Activated T-helper 1 cell treated with Interleukin-2 at 50 U/mL for 16 hours (primary cell): ENCODE results near the gene CITED4.

ENCODE experiments used
- DNase-seq: peaks from one replicate; pipeline ENCODE4 v3.0.0-alpha.2; 2020; ENCODE audit warnings: low read depth

The CITED4 gene

DNA sequence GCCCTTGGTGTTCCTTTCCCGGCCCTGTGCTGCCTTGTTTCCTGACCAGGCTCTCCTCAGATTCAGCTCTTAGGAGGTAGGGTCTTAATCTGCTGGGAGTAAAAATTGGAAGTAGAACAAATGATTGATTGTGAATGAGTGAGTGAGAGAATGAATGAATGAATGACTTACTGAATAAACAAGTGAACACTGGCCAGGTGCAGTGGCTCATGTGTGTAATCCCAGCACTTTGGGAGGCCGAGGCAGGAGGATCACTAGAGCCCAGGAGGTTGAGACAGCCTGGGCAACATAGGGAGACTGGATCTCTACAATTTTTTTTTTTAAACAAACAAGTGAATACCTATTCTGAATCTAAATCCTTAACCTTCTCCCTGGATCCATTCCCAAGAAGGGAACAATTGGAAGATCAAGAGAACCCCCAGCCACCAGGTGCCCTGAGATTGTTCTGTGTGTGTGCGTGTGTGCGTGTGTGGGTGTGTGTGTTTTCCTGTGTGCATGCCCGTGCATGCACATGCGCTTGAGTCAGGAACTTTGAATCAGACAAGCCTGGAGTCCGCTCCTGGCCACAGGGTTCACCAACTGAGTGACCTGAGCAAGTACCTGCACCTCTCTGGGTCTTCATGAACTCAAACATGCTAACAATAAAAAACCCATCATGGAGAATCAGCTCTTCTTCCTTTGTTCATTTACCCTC, 24.3 kb upstream of the CITED4 start:
- DNase-seq, result no peak

DNA sequence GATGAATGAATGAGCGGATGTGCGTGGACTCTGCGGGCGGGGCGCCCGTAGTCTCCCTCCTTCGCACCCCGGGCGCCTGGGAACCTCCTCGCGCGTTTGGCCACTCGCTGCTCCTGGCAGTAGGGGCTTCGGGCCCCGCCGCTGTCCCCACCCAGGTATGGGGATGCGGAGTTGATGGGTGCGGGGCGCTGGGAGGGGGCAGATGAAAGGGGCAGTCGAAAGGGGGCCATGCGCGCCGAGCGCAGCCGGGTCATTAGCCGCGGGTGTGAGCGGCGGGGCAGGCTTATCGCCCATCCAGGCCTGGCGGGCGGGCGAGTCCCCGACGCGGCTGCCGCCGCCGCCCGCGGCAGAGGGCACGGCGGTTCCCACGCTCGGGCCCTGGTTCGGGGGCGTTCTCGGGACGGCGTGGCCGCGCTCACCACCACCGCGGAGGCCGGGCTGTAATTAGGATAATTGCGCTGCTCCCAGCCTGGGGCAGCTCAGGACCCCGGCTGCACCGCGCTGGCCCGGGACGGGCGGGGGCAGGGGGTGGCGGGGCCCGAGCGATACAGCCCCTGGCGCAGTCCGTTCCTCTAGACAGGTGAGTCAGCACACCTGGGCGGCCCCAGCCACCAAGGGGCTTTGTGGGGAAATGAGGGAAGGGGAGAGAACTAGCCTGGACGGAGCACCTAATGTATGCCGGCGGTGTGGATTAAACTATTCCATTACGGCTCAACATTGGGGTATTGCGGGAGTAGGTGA, 22.1 kb upstream of the CITED4 start:
- no peak for DNase-seq

DNA sequence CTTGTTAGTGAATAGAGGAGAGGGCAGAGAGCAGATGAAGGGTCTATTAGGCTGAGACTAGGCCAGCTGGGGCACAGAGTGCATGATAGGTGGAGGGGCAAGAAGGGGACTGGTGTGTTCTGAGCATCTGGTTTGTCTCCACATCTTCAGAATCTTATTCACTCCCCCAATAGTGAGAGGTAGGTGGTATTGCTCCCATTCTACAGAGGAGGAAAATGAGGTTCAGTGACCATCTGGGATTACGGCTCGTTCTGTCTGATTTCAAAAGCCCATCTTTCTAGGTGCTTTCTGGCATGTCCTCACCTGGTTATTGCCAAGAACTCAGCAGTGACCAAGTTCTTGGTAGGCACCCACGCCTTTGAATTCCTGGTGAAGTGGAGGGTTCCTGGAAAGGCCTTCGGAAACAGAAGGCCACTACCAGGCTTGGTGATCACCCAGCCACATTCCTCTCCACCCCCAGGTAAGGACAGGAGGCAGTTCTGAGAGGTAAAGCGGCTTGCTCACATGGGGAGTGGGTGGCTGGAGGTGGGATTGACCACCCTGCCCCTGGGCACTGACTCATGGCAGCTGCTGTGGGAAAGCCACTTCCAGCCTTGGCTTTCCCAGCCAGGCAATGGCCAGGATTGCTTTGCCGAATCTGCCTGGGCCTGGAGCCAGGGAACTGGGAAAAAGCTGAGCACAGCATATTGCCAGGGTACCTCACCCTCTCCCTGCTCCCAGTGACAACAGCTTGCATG, 18.8 kb upstream of the CITED4 start:
- no peak for DNase-seq

DNA sequence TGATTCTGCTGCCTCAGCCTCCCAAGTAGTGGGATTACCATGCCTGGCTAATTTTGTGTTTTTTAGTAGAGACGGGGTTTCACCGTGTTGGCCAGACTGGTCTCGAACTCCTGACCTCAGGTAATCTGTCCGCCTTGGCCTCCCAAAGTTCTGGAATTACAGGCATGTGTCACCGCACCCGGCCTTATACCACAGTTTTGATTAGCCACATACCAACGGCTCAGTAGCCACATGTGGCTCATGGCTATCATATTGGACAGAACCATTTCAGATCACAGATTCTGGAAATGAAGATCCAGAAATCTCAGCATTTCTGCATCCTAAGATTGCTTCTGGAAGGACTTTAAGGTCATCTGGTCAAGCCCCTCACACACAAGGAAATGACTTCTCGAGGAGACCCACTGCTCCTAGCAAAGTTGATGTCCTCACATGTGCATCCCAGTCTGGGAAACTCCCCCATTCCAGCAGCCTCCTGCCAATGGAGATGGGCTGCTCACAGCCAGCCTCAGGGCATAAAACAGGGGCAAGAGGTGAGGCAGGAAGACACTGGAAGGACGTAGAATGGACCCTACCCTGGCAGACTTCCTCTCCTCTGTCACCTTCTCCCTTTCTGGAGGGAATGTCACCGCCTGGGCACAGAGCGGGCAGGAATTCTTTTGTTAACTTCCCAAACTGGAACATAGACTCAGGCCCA, 17.5 kb upstream of the CITED4 start:
- DNase-seq, result no peak

DNA sequence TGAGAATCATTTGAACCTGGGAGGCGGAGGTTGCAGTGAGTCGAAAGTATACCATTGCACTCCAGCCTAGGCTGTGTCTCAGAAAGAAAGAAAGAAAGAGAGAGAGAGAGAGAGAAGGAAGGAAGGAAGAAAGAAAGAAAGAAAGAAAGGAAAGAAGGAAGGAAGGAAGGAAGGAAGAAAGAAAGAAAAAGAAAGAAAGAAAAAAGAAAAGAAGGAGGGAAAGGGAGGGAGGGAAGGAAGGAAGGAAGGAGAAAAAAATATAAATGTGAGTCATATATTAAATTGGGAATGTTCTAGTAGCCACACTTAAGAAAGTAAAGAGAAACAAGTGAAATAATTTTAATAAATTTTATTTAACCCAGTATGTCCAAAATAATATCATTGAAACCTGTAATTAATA, 16.7 kb upstream of the CITED4 start:
- no peak for DNase-seq

DNA sequence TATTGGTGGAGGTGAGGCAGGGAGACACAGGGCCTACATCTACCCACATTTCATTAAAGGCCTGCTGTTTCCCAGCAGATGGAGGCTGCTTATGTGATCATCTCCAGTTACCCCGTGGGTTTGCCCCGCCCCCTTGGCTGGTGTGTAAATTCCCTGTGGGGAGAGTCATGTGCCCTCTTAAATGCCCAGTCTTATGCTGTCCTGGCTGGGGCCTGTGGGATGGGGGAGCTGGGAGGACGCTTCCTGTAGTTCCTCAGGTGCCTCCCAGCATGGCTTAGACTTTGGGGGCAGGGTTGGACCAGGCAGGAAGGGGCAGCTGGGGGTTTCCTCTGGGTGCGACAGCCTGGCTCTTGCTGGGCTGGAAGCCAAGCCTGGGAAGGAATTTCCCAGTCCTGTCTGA, 15.5 kb upstream of the CITED4 start:
- DNase-seq, result no peak

DNA sequence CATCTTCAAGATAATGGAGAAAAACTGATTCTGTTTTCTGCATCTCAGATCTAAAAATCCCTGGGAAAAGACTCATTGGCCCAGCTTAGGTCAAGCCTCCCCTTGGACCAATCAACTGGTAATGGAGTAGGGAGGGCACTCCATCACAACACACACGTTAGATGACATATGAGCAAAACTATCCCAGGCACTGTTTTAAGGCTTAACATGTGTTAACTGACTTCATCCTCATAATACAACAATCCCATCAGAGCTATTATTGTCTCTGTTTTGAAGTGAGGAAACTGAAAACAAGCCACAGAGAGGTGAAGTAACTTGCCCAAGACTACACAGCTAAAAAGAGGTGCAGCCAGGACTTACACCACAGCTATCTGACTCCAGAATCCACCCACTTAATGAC, 14.7 kb upstream of the CITED4 start:
- DNase-seq, result no peak

DNA sequence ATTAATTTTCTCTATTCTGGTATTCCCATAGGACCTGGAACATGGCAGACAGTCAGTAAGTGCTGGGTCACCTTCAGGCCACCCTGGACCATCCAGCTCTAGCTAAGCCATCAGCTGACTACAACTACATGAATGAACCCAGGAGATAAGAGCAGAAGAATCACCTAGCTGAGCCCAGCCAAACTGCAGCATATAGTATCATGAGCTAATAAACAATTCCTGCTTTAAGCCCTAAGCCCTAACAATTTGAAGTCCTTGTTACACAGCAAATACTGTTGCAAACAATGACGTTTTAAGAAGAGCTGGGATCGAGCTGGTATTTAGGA, 14.2 kb upstream of the CITED4 start:
- DNase-seq, result no peak

DNA sequence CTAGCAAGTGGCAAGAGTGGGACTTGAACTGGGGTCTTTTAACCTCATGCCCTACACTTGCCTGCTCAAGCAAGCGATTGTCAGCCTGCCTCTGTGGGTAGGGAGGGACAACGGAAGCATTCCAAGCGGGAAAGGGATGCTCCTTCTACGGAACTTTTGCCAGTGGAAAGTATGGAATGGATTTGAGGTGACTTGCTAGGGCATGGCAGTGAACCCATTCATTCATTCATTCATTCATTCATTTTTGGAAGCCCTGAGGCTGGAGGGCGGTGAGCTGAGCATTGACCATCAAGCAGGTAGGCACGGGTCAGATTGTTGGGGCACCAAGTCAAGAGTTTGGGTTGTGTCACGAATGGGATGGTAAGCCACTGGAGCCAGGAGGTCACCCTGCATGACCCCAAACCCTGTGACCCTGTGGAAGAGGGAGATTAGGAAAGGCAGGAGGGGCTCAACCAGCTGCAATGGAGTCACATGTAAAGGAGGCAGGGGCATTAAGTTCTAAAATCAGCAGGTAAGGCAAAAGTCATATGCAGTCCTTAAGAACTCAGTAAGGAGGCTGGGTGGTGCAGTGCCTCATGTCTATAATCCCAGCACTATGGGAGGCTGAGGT, 11.8 kb upstream of the CITED4 start:
- DNase-seq, result no peak

DNA sequence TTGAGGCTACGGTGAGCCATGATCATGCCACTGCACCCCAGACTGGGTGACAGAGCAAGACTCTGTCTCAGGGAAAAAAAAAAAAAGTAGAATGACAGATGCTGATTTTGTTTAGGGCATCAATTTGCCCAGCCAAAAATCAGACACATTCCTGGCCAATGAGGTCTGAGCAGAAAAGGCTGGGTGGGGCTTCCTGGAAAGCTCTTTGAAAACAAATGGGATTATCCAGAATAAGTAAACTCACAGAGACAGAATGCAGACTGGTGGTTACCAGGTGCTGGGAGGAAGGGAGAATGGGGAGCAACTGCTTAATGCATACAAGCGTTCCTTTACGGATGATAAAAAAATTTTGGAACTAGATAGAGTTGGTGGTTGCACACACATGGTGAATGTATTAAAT, 10.1 kb upstream of the CITED4 start:
- DNase-seq, result no peak

DNA sequence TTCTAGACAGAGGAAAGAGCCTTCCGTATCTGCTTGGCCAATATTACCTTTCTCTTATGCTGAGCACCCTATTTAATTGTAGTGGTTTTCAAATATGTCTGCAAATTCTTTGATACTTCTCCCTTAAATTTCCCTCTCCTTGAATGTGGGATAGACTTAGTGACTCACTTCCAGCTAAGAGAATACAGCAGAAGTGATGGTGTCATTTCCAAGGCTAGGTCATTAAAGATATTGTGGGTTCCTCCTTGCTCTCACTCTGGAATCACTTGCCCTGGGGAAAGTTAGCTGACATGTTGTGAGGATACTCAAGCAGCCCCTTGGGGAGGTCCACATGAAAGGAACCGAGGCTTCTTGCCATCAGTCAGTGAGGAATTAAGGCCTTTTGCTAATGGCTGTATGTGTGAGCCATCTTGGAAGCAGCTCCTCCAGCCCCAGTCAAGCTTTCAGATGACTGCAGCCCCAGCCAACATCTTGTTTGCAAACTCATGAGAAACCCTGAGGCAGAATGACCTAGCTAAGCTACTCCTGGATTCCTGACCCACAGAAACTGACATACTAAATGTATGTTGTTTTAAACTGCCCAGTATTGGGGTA, 8.1 kb upstream of the CITED4 start:
- no peak for DNase-seq

DNA sequence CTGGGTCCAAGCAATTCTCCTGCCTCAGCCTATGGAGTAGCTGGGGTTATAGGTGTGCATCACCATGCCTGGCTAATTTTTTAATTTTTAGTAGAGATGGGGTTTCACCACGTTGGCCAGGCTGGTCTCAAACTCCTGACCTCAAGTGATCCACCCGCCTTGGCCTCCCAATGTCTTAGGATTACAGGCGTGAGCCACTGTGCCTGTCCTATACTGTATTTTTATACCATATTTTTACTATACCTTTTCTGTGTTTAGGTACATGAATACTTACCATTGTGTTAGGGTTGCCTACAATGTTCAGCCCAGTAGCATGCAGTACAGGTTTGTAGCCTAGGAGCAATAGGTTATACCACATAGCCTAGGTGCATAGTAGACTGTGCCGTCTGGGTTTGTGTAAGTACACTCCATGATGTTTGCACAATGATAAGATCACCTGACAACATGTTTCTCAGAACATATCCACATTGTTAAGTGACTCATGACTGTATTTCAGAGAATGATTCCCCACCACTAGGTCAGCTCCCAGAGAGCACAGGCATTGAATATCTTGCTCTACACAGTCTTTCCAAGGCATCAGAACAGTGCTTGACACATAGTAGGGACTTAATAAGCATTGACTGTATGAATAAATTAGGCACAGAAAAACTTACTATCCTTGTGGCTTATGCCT, 6.0 kb upstream of the CITED4 start:
- DNase-seq, result no peak

DNA sequence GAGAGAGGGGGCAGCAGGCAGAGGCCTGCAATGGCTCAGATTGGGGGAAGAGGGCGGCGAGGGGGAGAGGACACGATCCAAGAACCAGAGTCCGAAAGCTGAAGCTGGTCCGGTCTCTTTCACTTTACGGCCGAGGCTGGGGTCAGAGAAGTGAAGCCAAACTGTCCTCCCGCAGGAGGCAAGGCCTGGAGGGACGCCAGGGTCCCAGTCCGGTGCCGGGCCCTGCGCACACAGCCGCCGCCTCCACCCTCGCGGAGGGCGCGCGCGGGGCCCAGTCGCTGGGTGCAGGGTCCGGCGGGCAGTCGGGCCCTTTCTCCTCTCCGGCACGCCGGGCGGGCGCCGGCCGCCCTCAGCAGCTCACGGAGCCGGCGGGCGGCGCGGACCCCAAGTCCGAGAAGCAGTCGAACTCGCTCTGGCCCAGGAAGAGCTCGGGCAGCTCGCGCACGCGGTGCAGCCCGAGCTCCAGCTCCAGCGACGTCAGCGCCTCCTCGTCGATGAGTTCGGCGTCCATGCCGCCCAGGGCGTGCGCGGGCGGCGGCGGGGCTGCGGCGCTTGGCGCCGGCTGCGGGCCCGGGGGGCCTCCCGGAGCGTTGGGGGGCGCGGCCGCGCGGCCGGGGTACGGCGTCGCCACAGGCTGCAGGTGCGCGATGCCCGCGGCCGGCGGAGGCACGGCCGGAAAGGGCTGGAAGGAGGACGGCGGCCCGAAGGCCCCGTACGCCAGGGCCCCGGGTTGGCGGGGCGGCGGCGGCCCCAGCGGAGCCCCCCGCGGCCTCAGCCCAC, 749 bp downstream of the CITED4 start:
- no peak for DNase-seq

DNA sequence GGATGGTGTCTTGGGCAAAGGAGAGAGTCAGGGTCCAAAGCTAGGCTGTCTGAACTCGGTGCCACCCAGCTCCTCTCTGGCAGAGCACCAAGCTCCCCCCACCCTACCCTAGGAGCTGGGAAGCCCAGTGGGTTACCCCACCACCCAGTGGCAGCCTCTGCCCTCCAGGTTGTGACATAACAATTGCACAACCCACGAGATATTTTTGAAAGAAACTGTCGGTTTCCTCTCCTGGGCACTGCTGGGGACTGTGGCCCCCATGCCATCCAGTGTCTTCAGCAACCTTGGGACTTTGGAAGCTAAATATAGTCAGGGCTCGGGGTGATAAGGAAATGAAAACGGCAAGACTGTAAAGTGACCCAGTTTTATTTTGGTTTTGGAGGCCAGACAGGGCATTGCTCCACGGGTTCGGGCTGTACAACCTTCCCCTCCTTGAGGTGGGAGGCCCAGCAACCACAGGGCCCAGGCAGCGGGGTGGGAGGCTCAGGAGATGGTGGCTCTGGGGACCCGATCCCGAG, 1.4 kb downstream of the CITED4 start:
- no peak for DNase-seq

DNA sequence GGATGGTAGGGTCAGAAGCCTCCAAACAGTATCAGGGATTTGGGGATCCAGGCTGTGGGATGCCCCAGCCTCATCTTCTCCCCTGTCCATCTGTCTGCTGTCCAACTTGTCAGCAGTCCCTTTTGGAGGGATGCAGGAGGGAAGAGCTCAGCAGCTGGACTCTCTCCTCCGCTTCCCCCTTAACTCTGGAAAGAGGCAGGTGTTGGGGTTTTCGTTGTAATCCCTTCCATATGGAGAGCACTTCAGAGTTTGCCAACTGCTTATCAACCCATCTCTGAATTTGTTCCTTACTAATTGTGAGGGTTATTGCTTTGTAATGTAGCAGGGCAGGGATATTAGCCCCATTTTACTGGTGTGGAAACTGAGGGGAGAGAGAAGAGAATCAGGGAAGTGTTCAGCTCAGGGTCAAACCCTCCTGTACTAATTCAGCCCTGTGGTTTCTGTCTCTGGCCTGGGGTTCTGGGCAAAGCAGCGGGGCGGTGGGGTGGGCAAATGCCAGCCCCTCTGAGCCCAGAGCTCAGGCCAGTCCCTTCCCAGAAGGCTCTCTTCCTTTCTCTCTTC, 3.2 kb downstream of the CITED4 start:
- no peak for DNase-seq

DNA sequence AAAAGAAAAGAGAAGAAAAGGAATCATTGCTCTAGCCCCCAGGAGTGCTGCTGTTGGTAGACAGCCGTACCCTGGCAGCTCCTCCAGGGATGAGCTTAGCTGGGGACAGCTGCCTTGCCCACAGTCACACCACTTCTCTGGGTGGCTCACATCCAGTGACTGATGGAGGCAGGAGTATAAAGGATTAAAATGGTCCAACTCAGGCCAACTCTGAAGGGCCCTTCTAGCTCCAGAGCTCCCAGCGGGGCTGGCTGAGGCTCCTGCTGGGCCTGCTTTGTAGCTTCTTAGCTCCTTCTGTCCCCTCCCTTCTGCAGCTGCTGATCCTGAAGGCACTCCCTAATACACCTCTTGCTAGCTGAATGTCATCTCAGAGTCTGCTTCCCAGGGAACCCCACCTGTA, 4.4 kb downstream of the CITED4 start:
- no peak for DNase-seq

DNA sequence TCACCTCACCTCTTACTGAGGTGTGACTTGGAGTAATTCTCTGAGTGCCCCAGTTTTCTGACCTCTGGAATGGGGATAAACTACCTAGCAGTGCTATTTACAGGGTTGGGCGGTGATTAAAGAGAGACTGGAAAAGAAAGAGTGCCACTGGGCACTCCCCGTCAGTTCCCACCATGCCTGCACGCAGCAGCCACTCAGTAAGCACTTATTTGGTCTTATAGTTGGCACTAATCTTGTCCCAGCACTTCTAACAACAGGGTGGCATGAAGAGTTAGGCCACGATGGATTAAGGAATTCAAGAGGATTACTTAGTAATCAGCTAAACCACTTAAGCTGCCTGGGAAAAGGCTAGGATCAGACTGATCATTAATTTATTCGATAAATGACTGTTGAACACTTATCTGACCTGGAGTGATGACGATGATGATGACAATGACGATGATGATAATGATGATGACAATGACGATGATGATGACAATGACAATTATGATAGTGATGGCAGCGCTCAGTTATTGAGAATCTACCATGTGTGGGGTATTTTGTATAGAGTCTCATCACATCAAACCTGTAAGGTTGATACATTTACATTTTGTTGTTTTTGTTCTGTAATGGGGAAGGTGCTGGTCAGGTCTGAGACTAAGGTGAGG, 5.4 kb downstream of the CITED4 start:
- DNase-seq, result no peak

DNA sequence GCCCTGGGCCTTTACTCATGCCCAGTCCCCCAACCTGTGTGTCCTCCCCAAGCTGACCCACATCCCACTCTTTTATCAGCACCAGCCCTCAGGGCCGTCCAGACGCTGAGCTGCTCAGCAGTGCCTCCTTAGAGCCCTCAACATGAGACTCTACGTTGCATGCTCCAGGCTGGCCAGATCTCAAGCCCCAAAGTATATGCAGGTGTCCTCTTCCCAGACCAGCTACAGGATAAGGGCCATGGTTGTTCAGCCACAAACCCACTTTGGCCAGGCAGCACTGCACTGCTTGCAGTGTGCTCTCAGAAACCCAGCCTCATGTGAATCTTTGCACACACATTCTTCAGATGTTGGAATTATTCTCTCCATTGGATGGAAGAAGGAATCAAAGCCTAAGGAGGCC, 6.0 kb downstream of the CITED4 start:
- no peak for DNase-seq

DNA sequence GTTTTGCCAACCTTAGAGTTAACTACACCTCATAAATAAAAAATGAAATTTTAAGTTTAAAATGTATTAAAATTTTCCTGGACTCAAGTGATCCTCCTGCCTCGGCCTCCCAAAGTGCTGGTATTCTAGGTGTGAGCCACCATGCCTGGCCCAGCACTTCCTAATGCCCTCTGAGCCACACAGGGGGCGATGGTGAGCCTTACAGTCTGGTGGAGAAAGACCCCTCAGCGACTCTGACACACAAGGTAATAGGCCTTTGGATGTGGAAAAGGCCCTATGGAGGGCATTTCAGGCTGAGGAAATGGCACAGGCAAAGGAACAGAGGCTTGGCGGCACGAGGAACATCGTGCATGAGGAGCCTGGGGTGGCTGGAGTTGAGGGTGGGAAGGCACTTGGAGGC, 6.7 kb downstream of the CITED4 start:
- DNase-seq, result no peak

DNA sequence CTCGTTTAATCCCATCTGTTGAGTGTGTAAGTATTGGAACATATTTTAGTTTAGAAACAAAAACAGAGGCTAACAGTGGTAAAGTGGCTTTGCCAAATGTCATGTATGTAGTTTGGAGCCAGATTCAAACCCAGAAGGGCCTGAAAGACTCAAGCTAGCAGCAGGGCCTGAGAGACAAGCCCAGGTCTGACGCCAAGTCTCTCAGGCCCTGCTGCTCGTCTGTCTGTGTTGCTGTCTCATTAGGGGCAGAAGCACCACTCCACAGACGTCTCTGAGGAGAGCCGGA, 8.3 kb downstream of the CITED4 start:
- DNase-seq, result no peak
